Immature natural killer cell (primary cell): Measurements from ENCODE around the gene NLRP12. TPM values are rescaled to one million over a fixed set of nuclear protein-coding genes. Genes with fewer than 3 reads are reported as not detected.
A peak's percentile ranks its signal among the peaks of the same experiment; 100 is the strongest.
"Not testable (repeated sequence)": the region's sequence is repeated elsewhere in the genome, so short reads cannot be mapped to it uniquely, and the experiment has no call there.

Source experiments
- DNase-seq, 3 donors: peaks; one replicate each; pipeline ENCODE4 v3.0.0; 2022; ENCODE audit warnings: mixed read lengths in 1 of 3
- H3K27ac Mint-ChIP-seq, 6 donors: one replicate each; pipeline ENCODE4 v1.8.0; 2020; ENCODE audit warnings: mixed read lengths in 6 of 6, mild to moderate bottlenecking in 5 of 6, inconsistent platforms in 4 of 6, moderate library complexity in 3 of 6
- H3K27me3 Mint-ChIP-seq, 3 donors: one replicate each; pipeline ENCODE4 v1.8.0; 2020 to 2021; ENCODE audit warnings: low read depth in 3 of 3, mild to moderate bottlenecking in 3 of 3, mixed read lengths in 3 of 3, moderate library complexity in 3 of 3, inconsistent platforms in 1 of 3
- H3K36me3 Mint-ChIP-seq, 3 donors: one replicate each; pipeline ENCODE4 v1.8.0; 2020; ENCODE audit warnings: mixed read lengths in 3 of 3, inconsistent platforms in 2 of 3, mild to moderate bottlenecking in 2 of 3
- H3K4me1 Mint-ChIP-seq, 2 donors: one replicate each; pipeline ENCODE4 v1.8.0; 2020; ENCODE audit warnings: inconsistent platforms in 2 of 2, mild to moderate bottlenecking in 2 of 2, mixed read lengths in 2 of 2, moderate library complexity in 1 of 2
- H3K4me3 Mint-ChIP-seq, 5 donors: one replicate each; pipeline ENCODE4 v1.8.0; 2020; ENCODE audit warnings: mild to moderate bottlenecking in 5 of 5, mixed read lengths in 5 of 5, inconsistent platforms in 3 of 5, moderate library complexity in 3 of 5
- H3K9me3 Mint-ChIP-seq, 6 donors: one replicate each; pipeline ENCODE4 v1.8.0; 2020; ENCODE audit warnings: mild to moderate bottlenecking in 6 of 6, mixed read lengths in 6 of 6, inconsistent platforms in 4 of 6, moderate library complexity in 3 of 6
- polyA plus RNA-seq, 3 donors: library from polyadenylated mRNA; unstranded; fragments of 300-500 nt; fragmentation: Illumina TruSeq; gene quantifications; one replicate each; pipeline ENCODE4 v1.2.3, GENCODE V29; 2021

The NLRP12 gene, protein sequence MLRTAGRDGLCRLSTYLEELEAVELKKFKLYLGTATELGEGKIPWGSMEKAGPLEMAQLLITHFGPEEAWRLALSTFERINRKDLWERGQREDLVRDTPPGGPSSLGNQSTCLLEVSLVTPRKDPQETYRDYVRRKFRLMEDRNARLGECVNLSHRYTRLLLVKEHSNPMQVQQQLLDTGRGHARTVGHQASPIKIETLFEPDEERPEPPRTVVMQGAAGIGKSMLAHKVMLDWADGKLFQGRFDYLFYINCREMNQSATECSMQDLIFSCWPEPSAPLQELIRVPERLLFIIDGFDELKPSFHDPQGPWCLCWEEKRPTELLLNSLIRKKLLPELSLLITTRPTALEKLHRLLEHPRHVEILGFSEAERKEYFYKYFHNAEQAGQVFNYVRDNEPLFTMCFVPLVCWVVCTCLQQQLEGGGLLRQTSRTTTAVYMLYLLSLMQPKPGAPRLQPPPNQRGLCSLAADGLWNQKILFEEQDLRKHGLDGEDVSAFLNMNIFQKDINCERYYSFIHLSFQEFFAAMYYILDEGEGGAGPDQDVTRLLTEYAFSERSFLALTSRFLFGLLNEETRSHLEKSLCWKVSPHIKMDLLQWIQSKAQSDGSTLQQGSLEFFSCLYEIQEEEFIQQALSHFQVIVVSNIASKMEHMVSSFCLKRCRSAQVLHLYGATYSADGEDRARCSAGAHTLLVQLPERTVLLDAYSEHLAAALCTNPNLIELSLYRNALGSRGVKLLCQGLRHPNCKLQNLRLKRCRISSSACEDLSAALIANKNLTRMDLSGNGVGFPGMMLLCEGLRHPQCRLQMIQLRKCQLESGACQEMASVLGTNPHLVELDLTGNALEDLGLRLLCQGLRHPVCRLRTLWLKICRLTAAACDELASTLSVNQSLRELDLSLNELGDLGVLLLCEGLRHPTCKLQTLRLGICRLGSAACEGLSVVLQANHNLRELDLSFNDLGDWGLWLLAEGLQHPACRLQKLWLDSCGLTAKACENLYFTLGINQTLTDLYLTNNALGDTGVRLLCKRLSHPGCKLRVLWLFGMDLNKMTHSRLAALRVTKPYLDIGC
- polyA plus RNA-seq, result under 1 TPM in 2 of 3 donors, not detected in 1; 0.20 to 0.28 TPM

DNA sequence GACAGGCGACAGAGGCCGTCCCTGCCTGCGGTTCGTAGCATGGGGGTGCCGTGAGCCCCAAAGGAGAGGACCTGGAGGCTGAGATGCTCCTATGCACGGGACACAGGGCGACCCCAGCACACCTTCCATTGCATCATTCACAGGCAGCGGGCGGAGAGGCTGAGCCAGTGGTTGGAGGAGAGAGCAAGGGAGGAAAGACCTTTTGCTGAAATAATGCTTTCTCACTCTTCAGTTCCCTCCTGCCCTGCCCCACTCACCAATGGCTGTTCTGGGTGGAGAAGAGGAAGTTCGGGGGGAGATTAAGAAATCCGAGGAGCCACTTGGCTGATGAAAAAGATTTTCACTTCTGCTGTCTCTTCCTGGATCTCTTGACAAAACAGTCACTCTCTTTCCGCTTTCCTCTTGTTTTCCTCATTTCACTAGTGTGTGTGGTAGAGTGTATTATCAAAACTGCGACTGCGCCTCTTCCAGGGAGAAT is at the start of gene NLRP12:
TSS of gene NLRP12 (minus strand) at position 181 of the 478 bp plus-strand sequence. CDS start at position 41, 140 bp downstream.
- Mint-ChIP-seq H3K27me3 (peaks cover 8 to 18% (median 10%) of the 10 kb centered on the region in 3 donors), H3K36me3 (no peaks in the 10 kb centered on the region), H3K9me3 (peaks cover 0 to 2% (median 0%) of the 10 kb centered on the region in 6 donors), H3K4me1 (no peaks in the 10 kb centered on the region), H3K4me3 (no peak within 1 kb of the TSS), H3K27ac (peak within 1 kb of the TSS in 1 of 6 donors; percentile 73)
- no peak for DNase-seq

DNA sequence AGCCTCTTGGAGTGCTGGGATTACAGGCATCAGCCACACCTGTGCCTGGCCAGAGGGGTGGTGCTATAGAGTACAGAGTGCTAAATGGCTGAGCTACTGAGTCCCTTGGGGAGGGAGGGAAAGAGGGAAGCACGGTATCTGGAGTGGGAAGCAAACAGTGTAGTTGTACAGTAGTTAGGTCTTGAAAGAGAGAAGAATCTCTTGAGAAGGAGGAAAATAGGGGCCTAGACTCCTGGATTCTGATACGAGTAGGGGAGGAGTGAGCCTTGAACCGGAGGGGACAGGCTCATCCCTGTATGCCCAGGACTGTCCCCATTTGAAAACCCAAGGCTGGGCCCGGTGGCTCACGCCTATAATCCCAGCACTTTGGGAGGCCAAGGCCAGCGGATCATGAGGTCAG is 48.6 kb upstream of the NLRP12 start:
- DNase-seq, result no peak
- Mint-ChIP-seq H3K27ac (peak overlapping the region; percentile 65 to 85 (median 70)), H3K9me3 (no peaks in the 10 kb centered on the region), H3K27me3 (peaks cover 37 to 55% (median 37%) of the 10 kb centered on the region in 3 donors), H3K4me1 (peaks cover 40 to 42% of the 10 kb centered on the region in 2 donors), H3K4me3 (peak overlapping the region in 1 of 5 donors; percentile 17), H3K36me3 (peaks cover 15 to 22% (median 20%) of the 10 kb centered on the region in 3 donors)

DNA sequence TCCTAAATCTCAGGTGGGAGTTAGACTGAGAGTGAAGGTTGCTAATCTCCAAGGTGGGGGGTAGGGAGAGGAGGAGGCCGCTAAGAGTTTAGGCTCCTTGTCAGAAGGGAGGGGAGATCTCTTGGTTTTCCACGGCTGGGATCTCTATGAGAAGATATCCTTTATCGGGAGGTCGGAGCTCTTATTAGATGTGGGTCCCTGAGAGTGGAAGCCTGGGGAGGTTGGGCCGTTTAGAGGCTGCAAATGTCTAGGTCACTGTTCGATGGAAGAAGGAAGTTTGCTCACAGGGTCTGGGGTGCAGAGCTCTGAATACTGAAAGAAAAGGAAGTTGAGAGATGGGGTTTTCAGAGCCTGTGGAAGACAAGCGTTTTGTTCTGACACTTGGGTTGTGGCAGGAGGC is 47.3 kb upstream of the NLRP12 start:
- H3K4me1 Mint-ChIP-seq, result peaks cover 51 to 53% of the 10 kb centered on the region in 2 donors
- peak overlapping the region; percentile 83 to 94 (median 88) for H3K27ac Mint-ChIP-seq
- H3K36me3 Mint-ChIP-seq, result peaks cover 15 to 22% (median 20%) of the 10 kb centered on the region in 3 donors
- H3K27me3 Mint-ChIP-seq, result peaks cover 46 to 59% (median 48%) of the 10 kb centered on the region in 3 donors
- H3K9me3 Mint-ChIP-seq, result no peaks in the 10 kb centered on the region
- no peak for DNase-seq
- H3K4me3 Mint-ChIP-seq, result peak overlapping the region; percentile 14 to 72 (median 25)

DNA sequence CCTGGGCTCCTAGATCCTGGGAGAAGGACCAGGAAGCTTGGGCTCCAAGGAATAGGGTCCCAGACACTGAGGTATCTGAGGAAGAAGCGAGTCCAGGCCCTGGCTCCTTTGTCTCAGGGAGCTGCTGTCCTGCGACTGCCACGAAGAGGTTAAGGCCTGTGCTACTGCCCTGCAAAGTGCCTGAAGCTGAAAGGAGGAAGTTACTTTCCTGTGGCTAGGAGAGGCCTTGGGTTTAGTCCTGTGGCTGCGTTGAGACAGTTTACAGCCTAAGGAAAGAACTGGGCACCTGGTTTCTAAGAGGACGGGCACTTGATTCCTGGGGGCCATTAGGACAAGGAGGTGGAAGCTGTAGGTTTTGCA is 46.4 kb upstream of the NLRP12 start:
- Mint-ChIP-seq H3K4me1 (peaks cover 60 to 61% of the 10 kb centered on the region in 2 donors), H3K9me3 (no peaks in the 10 kb centered on the region), H3K27ac (peak overlapping the region; percentile 83 to 94 (median 88)), H3K4me3 (peak overlapping the region; percentile 44 to 72 (median 65)), H3K36me3 (peaks cover 15 to 20% (median 17%) of the 10 kb centered on the region in 3 donors), H3K27me3 (peaks cover 48 to 60% (median 54%) of the 10 kb centered on the region in 3 donors)
- no peak for DNase-seq

DNA sequence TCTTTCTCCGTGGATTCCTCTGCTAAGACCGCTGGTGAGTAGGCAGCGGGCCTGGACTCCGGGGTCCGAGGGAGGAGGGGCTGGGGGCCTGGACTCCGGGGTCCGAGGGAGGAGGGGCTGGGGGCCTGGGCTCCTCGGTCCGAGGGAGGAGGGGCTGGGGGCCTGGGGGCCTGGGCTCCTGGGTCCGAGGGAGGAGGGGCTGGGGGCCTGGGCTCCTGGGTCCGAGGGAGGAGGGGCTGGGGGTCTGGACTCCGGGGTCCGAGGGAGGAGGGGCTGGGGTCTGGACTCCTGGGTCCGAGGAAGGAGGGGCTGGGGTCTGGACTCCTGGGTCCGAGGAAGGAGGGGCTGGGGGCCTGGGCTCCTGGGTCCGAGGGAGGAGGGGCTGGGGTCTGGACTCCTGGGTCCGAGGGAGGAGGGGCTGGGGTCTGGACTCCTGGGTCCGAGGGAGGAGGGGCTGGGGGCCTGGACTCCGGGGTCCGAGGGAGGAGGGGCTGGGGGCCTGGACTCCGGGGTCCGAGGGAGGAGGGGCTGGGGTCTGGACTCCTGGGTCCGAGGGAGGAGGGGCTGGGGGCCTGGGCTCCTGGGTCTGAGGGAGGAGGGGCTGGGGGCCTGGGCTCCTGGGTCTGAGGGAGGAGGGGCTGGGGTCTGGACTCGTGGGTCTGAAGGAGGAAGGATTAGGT is 45.8 kb upstream of the NLRP12 start:
- DNase-seq, H3K9me3 Mint-ChIP-seq: not testable (repeated sequence)
- Mint-ChIP-seq H3K27ac (peak overlapping the region; percentile 86 to 100 (median 94)), H3K36me3 (peaks cover 15 to 20% (median 16%) of the 10 kb centered on the region in 3 donors), H3K27me3 (peaks cover 48 to 60% (median 55%) of the 10 kb centered on the region in 3 donors), H3K4me3 (peak overlapping the region; percentile 83 to 97 (median 95)), H3K4me1 (peaks cover 59 to 60% of the 10 kb centered on the region in 2 donors)

DNA sequence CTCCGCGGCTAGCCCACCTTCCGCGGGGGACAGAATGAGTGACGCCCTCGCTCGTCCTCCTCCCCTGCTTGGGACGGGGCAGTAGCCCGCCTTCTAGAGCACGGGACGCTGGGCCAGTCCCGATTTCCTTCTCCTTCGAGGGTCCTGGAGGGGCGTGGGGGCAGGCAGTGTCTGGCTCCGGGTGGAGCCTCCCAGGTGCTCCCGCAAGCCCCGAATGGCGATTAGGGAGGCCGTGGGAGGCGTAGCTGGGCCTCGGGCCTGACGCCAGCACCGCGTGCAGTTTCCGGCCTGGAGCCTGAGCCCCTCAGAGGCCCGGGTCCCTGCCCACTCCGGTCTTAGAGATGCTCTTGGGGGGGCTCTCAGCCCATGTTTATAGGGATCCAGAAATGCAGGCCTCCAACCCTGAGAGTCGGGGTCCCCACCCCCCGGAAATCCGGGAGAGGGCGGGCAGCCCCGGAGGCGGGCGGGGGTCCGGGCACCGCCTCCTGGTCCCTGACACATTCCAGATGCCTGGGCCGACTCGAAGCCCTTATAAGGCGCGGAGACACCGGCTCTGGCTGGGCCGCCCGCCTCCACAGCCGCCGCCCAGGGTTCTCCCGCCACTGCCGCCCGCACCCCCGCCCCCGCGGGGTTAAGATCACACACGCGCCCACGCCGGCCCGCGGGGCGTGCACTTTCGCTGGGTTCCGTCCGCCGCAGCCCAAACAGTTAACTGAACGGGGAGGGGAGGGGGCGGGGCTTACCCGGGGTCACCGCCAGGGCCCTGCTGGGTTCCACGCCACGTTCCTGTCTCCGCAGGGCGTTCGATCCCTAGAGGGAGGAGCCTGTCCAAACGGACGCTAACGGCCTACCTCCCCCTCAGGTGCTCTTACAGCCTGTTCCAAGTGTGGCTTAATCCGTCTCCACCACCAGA is 45.0 kb upstream of the NLRP12 start:
- no peaks in the 10 kb centered on the region for H3K9me3 Mint-ChIP-seq
- peaks cover 40 to 57% (median 50%) of the 10 kb centered on the region in 3 donors for H3K27me3 Mint-ChIP-seq
- peak overlapping the region; percentile 93 to 97 (median 96) for H3K4me3 Mint-ChIP-seq
- peaks cover 51 to 52% of the 10 kb centered on the region in 2 donors for H3K4me1 Mint-ChIP-seq
- H3K27ac Mint-ChIP-seq, result peak overlapping the region; percentile 92 to 100 (median 96)
- H3K36me3 Mint-ChIP-seq, result peaks cover 7 to 13% (median 8%) of the 10 kb centered on the region in 3 donors
- DNase-seq, result peak; percentile 94 to 95 (median 94)

DNA sequence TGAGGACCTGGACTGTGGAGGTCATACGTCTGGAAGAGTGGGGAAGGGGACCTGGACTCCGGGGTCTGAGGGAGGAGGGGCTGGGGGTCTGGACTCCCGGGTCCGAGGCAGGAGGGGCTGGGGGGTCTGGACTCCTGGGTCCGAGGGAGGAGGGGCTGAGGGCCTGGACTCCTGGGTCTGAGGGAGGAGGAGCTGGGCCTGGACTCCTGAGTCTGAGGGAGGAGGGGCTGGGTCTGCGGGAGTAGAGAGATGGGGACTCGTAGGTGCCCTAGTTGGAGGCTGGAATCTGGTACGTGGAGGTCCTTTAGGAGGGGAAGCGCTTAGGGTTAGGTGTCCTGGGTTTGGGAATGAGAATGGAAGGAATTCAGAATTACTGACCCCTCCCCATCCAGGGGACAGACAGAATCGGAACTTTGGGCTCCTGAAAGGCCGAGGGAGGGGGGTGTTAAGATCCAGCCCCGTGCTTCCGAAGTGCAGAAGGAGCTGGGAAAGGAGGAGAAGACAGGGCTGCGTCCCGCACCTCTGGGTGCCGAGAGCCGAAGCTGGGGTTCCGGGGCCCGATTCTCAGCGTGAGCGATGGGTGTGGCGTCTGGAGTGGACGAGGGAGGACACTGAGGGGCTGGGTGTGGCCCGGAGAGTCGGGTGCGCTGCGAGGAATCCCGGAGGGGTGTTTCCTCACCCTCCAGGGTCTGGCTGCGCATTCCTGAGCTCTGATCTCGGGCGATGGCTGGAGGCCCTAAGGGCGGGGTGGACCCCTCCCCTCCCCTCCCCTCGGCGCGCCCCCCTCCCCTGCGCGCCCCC is 44.2 kb upstream of the NLRP12 start:
- peak in 2 of 3 donors; percentile 44 to 55 for DNase-seq
- peaks cover 44 to 45% of the 10 kb centered on the region in 2 donors for H3K4me1 Mint-ChIP-seq

DNA sequence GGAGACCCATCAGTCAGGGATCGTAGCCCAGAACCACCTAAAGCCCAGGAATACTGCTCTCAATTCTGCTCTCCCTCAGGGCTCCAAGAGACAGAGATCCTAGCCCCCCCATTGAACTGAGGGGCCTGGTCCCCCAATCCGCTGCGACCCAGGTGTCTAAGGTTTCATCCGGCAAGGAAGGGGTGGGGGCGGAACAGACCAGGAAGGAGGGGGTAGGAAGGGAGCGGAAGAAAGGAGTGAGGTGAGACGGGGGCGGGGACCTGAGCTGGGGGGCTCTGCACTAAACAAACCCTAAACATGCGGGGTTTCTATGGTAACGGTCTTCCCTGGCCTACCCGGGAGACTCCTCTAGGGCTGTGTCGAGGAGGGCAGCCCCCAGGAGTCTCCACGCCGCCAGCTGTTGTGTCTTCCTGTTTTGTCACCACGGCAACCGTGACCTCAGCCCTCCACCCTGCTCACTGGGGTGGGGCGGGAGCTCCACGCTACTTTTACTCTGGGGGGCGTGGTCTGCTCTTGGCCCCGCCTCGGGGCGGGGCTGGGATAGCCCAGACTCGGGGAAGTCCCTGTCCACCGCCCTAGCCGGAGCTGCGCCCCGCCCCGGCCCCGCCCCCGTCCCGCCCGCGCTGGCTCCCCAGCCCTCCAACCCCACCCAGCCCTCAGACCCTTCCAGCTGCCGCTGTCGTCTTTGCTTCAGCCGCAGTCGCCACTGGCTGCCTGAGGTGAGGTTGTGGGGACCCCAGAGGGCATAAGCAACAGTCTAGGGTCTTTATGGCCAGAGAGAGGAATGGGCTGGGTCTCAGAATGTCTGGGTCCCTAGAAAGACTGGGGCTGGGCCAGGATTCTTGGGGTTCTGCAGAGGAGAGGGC is 43.3 kb upstream of the NLRP12 start, which contains the start of gene MYADM:
TSS of gene MYADM (plus strand) at position 659 of the 866 bp plus-strand sequence. CDS start 5,647 bp downstream, outside the sequence.
- Mint-ChIP-seq H3K4me1 (peaks cover 42 to 44% of the 10 kb centered on the region in 2 donors), H3K27me3 (peaks cover 34 to 47% (median 40%) of the 10 kb centered on the region in 3 donors), H3K27ac (peak within 1 kb of the TSS; percentile 99 to 100 (median 99)), H3K4me3 (peak within 1 kb of the TSS; percentile 93 to 97 (median 96)), H3K9me3 (no peaks in the 10 kb centered on the region), H3K36me3 (peaks cover 0 to 3% (median 0%) of the 10 kb centered on the region in 3 donors)
- DNase-seq, result peak; percentile 100

More for the DNA sequence above, 44.2 kb upstream of the NLRP12 start:
- Mint-ChIP-seq H3K27ac (peak overlapping the region; percentile 93 to 100 (median 99)), H3K27me3 (peaks cover 34 to 49% (median 47%) of the 10 kb centered on the region in 3 donors), H3K9me3 (no peaks in the 10 kb centered on the region), H3K4me3 (peak overlapping the region; percentile 93 to 97 (median 96)), H3K36me3 (peaks cover 0 to 5% (median 4%) of the 10 kb centered on the region in 3 donors)

DNA sequence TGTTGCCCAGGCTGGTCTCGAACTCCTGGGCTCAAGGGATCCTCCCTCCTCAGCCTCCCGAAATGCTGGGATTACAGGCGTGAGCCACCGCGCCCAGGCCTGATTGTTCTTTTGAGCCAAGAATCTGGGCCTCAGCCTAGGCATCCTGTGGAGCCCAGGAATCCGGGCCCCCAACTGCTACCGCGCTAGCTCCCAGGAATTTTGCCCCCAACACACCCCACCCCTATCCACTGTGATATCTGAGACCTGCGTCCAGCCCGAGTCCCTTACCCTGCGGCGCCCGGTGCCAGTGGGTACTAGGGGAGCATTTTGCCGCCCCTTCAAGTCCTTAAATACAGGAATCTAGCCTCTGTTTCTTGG is 42.7 kb upstream of the NLRP12 start:
- no peak for DNase-seq
- peaks cover 0 to 3% (median 0%) of the 10 kb centered on the region in 3 donors for H3K36me3 Mint-ChIP-seq
- peak overlapping the region; percentile 99 to 100 (median 99) for H3K27ac Mint-ChIP-seq
- H3K9me3 Mint-ChIP-seq, result no peaks in the 10 kb centered on the region
- peak overlapping the region; percentile 93 to 97 (median 96) for H3K4me3 Mint-ChIP-seq
- peaks cover 42 to 44% of the 10 kb centered on the region in 2 donors for H3K4me1 Mint-ChIP-seq
- peaks cover 34 to 45% (median 40%) of the 10 kb centered on the region in 3 donors for H3K27me3 Mint-ChIP-seq
